MCF 10A (cell line): ENCODE measurements around the gene DISP3. TPM values are rescaled to one million over a fixed set of nuclear protein-coding genes. Genes with fewer than 3 reads are reported as not detected.

Source experiments
- BruUV-seq: library from RNA; stranded (reverse); fragments of 400-500 nt; replicated peaks from 2 replicates; lab custom pipeline; 2021; lab: Mats Ljungman, UMichigan
- CTCF ChIA-PET: fragments of 300-600 bp; sonication (Branson Sonifier 250); formaldehyde crosslinking; extraction: SDS; loops from one replicate; lab custom pipeline; 2021; ENCODE audit warnings: antibody characterized with exemption, inconsistent platforms; lab: Yijun Ruan, JAX
- POLR2A ChIA-PET: fragments of 300-600, 350-650 bp; sonication (Branson Sonifier 250); formaldehyde crosslinking; extraction: SDS; loops from one replicate; lab custom pipeline; 2020; ENCODE audit warnings: antibody characterized with exemption, inconsistent platforms; lab: Yijun Ruan, JAX
- DNase-seq: peaks from one replicate; pipeline ENCODE4 v3.0.0-alpha.2; 2018; ENCODE audit not compliant: unreplicated experiment
- H3K27ac Mint-ChIP-seq: one replicate; pipeline ENCODE4 v1.8.0; 2022; ENCODE audit warnings: mild to moderate bottlenecking, low read depth, mixed read lengths; ENCODE audit not compliant: unreplicated experiment
- H3K27me3 Mint-ChIP-seq: one replicate; pipeline ENCODE4 v1.8.0; 2022; ENCODE audit warnings: mixed read lengths; ENCODE audit not compliant: insufficient read depth, unreplicated experiment
- H3K36me3 Mint-ChIP-seq: one replicate; pipeline ENCODE4 v1.8.0; 2022; ENCODE audit warnings: mild to moderate bottlenecking, moderate library complexity, mixed read lengths; ENCODE audit not compliant: insufficient read depth, unreplicated experiment
- H3K4me1 Mint-ChIP-seq: one replicate; pipeline ENCODE4 v1.8.0; 2022; ENCODE audit warnings: mixed read lengths; ENCODE audit not compliant: insufficient read depth, unreplicated experiment
- H3K4me3 Mint-ChIP-seq: one replicate; pipeline ENCODE4 v1.8.0; 2022; ENCODE audit warnings: mild to moderate bottlenecking, moderate library complexity, mixed read lengths; ENCODE audit not compliant: unreplicated experiment
- H3K9me3 Mint-ChIP-seq: one replicate; pipeline ENCODE4 v1.8.0; 2022; ENCODE audit warnings: mixed read lengths; ENCODE audit not compliant: unreplicated experiment
- intact Hi-C: fragments of 100-400 bp; cut with micrococcal nuclease; formaldehyde crosslinking; loops from 2 replicates; pipeline ENCODE4 v1.14.1; 2022
- total RNA-seq: library from RNA; stranded (reverse); gene quantifications from 2 replicates; pipeline ENCODE4 v1.2.3, GENCODE V29; 2022
- TF ChIP-seq, protein P1 (sequence below): fragments of 200-600 bp; IDR thresholded peaks from one replicate; pipeline ENCODE4 v1.8.0; 2022; ENCODE audit warnings: antibody characterized with exemption, mild to moderate bottlenecking; ENCODE audit not compliant: unreplicated experiment

The DISP3 gene
- total RNA-seq, 1 experiment from 2014 or later, result 0.09 TPM

DNA sequence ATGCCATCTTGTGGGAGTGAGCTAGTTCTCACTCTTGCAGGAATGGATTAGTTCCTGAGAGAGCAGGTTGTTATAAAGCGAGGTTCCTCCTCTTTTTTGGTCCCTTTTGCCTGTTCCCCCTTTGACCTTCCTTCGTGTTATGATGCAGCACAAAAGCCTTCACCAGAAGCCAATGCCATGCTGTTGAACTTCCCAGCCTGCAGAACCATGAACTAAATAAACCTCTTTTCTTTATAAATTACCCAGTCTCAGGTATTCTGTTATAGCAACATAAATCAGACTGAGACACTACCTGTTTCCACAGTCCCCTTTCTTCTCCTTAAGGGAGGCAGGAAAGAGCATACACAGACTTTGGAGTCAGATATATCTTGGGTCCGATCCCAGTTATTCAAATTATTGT is 25.6 kb downstream of the DISP3 start:
- BruUV-seq, result no TSS peak
- ChIA-PET CTCF (interaction anchor here (0.6 kb wide), 1 partner anchor 42 kb away, joined by 3 read pairs; no protein-coding TSS in a partner anchor), POLR2A (no interaction called here)
- H3K4me3 Mint-ChIP-seq, result no peak overlapping the region
- H3K9me3 Mint-ChIP-seq, result peaks cover 26% of the 10 kb centered on the region
- TF ChIP-seq, protein P1, sequence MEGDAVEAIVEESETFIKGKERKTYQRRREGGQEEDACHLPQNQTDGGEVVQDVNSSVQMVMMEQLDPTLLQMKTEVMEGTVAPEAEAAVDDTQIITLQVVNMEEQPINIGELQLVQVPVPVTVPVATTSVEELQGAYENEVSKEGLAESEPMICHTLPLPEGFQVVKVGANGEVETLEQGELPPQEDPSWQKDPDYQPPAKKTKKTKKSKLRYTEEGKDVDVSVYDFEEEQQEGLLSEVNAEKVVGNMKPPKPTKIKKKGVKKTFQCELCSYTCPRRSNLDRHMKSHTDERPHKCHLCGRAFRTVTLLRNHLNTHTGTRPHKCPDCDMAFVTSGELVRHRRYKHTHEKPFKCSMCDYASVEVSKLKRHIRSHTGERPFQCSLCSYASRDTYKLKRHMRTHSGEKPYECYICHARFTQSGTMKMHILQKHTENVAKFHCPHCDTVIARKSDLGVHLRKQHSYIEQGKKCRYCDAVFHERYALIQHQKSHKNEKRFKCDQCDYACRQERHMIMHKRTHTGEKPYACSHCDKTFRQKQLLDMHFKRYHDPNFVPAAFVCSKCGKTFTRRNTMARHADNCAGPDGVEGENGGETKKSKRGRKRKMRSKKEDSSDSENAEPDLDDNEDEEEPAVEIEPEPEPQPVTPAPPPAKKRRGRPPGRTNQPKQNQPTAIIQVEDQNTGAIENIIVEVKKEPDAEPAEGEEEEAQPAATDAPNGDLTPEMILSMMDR, result no peak
- no peaks in the 10 kb centered on the region for H3K36me3 Mint-ChIP-seq
- no peak for DNase-seq
- peaks cover 9% of the 10 kb centered on the region for H3K27me3 Mint-ChIP-seq
- intact Hi-C loops, result no loop called here
- no peaks in the 10 kb centered on the region for H3K4me1 Mint-ChIP-seq
- H3K27ac Mint-ChIP-seq, result no peak overlapping the region

DNA sequence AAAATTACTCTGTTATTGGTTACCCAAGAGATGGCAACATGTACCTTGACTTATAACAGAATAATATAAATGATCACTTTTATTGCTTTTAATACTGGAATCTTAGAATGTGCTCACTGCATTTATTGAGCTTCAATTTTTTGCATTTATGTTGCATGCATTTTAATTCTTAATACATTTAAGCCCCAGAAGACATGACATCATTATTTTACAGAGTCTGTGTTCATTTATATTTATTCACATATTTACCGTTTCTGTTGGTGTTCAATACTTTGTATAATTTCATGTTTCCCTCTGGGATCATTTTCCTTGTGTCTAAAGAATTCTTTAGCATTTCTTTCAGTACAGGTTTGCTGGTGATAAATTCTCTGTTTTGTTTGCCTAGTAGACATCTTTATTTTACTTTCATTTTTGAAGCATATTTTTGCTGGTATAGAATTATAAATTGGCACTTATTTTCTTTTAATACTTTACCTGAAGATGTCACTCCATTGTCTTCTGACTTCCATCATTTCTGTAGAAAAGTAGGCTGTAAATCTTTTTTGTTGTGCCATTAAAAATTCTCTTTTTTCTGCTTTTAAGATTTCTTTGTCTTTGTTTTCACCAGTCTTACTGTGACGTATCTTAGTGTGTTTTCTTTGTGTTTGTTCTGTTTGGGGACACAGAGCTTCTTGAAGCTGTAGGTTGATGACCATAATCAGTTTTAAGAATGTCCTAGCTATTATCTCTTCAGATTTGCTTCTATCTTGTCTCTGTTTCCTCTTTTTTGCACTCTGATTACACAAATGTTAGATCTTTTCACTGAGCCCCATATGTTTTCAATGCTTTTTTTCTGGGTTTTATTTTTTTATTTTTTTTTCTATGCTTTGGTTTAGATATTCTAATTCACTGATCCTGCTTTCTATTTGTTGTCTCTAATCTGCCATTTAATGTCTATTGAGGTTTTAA is 26.9 kb downstream of the DISP3 start:
- ChIA-PET POLR2A (no interaction called here), CTCF (no interaction called here)
- H3K4me3 Mint-ChIP-seq, result no peak overlapping the region
- no peaks in the 10 kb centered on the region for H3K36me3 Mint-ChIP-seq
- DNase-seq, result no peak
- intact Hi-C loops, result no loop called here
- peaks cover 33% of the 10 kb centered on the region for H3K9me3 Mint-ChIP-seq
- H3K4me1 Mint-ChIP-seq, result no peaks in the 10 kb centered on the region
- TF ChIP-seq, protein P1, result no peak
- BruUV-seq, result no TSS peak
- no peaks in the 10 kb centered on the region for H3K27me3 Mint-ChIP-seq
- H3K27ac Mint-ChIP-seq, result no peak overlapping the region

DNA sequence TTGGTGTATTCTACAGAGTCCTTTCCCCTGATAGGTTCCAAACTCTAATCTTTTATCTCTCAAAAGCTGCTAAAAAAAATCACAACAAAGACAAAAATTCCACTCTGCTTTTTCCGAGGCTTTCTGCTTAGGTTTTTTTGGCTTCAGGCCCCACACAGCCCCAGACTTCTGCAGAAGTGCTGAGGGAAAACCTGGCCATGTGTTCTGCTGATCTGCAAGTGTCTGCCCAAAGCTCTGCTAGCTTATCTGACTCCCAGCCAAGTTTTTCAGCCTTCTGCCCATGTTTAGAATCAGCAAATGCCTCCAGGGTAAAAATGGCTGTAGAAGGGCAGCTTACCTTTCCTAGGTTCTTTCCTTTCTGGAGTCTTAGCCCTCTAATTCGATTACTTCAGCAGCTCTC is 28.4 kb downstream of the DISP3 start:
- no TSS peak for BruUV-seq
- intact Hi-C loops, result no loop called here
- peaks cover 31% of the 10 kb centered on the region for H3K9me3 Mint-ChIP-seq
- H3K36me3 Mint-ChIP-seq, result no peaks in the 10 kb centered on the region
- H3K27me3 Mint-ChIP-seq, result no peaks in the 10 kb centered on the region
- H3K27ac Mint-ChIP-seq, result no peak overlapping the region
- TF ChIP-seq, protein P1, result no peak
- CTCF ChIA-PET, result interaction anchor here (0.7 kb wide), 1 partner anchor 12 kb away, joined by 3 read pairs; no protein-coding TSS in a partner anchor
- no peak for DNase-seq
- no peak overlapping the region for H3K4me3 Mint-ChIP-seq
- POLR2A ChIA-PET, result no interaction called here
- no peaks in the 10 kb centered on the region for H3K4me1 Mint-ChIP-seq

DNA sequence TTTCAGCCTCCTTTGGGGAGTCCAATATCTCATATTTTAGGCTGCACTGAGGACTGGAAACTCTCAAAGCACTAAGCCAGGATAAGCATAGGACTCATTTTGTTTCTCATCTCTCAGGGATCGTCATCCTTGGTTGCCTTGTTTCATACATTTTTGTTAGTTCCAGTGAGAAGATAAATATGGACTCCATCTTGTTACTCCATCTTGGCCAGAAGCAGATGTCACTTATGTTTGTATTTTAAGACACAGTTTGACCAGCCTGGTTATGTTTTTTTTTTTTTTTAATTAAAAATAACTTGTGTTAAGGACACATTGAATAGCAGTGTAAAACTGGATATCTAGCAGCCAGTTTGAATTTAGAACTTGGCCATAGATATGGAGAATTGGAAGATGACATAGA is 34.7 kb downstream of the DISP3 start:
- CTCF ChIA-PET, result no interaction called here
- POLR2A ChIA-PET, result no interaction called here
- Mint-ChIP-seq H3K4me1 (no peaks in the 10 kb centered on the region), H3K27me3 (no peaks in the 10 kb centered on the region), H3K9me3 (peaks cover 22% of the 10 kb centered on the region), H3K27ac (no peak overlapping the region), H3K36me3 (peaks cover 6% of the 10 kb centered on the region), H3K4me3 (no peak overlapping the region)
- no peak for DNase-seq
- TF ChIP-seq, protein P1, result no peak
- BruUV-seq, result no TSS peak
- intact Hi-C loops, result no loop called here
